Kidney epithelial cell (primary cell): Measurements from ENCODE around the gene GNAS. TPM values are rescaled to one million over a fixed set of nuclear protein-coding genes. Genes with fewer than 3 reads are reported as not detected.

Experiments used
- DNase-seq: peaks from one replicate; pipeline ENCODE4 v3.0.0-alpha.2; 2010; ENCODE audit warnings: low read depth
- H3K27me3 ChIP-seq: 2 replicates; pipeline ENCODE4 v1.6.0; 2011; ENCODE audit warnings: low read length; ENCODE audit not compliant: control insufficient read depth, insufficient read depth
- H3K36me3 ChIP-seq: 2 replicates; pipeline ENCODE4 v1.5.1; 2011; ENCODE audit warnings: low read length; ENCODE audit not compliant: control insufficient read depth, insufficient read depth
- H3K4me3 ChIP-seq: 2 replicates; pipeline ENCODE4 v1.5.1; 2011; ENCODE audit warnings: low read depth, mild to moderate bottlenecking, control low read depth, low read length
- total RNA-seq: library from RNA; depleted of rRNA; stranded (reverse); fragments of >200 nt; gene quantifications from 2 replicates; pipeline ENCODE4 v1.2.3, GENCODE V29; 2015
- TF ChIP-seq, protein P1 (sequence below): IDR thresholded peaks from 2 replicates; pipeline ENCODE4 v1.5.1; 2011; ENCODE audit warnings: mild to moderate bottlenecking, moderate library complexity, low read length, control low read depth, inconsistent platforms; ENCODE audit not compliant: insufficient read depth, poor library complexity, severe bottlenecking

The GNAS gene
- total RNA-seq, 1 donor from 2014 or later: 851 TPM

DNA sequence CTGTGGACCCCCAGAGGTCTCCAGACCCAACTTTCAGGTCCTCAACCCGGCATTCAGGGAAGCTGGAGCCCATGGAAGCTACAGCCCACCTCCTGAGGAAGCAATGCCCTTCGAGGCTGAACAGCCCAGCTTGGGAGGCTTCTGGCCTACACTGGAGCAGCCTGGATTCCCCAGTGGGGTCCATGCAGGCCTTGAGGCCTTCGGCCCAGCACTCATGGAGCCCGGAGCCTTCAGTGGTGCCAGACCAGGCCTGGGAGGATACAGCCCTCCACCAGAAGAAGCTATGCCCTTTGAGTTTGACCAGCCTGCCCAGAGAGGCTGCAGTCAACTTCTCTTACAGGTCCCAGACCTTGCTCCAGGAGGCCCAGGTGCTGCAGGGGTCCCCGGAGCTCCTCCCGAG lies 950 bp downstream of the GNAS start:
- Histone ChIP-seq H3K36me3 (no peaks in the 10 kb centered on the region), H3K27me3 (peaks cover 48% of the 10 kb centered on the region), H3K4me3 (no peak overlapping the region)
- no peak for DNase-seq
- TF ChIP-seq, protein P1, sequence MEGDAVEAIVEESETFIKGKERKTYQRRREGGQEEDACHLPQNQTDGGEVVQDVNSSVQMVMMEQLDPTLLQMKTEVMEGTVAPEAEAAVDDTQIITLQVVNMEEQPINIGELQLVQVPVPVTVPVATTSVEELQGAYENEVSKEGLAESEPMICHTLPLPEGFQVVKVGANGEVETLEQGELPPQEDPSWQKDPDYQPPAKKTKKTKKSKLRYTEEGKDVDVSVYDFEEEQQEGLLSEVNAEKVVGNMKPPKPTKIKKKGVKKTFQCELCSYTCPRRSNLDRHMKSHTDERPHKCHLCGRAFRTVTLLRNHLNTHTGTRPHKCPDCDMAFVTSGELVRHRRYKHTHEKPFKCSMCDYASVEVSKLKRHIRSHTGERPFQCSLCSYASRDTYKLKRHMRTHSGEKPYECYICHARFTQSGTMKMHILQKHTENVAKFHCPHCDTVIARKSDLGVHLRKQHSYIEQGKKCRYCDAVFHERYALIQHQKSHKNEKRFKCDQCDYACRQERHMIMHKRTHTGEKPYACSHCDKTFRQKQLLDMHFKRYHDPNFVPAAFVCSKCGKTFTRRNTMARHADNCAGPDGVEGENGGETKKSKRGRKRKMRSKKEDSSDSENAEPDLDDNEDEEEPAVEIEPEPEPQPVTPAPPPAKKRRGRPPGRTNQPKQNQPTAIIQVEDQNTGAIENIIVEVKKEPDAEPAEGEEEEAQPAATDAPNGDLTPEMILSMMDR: no peak

DNA sequence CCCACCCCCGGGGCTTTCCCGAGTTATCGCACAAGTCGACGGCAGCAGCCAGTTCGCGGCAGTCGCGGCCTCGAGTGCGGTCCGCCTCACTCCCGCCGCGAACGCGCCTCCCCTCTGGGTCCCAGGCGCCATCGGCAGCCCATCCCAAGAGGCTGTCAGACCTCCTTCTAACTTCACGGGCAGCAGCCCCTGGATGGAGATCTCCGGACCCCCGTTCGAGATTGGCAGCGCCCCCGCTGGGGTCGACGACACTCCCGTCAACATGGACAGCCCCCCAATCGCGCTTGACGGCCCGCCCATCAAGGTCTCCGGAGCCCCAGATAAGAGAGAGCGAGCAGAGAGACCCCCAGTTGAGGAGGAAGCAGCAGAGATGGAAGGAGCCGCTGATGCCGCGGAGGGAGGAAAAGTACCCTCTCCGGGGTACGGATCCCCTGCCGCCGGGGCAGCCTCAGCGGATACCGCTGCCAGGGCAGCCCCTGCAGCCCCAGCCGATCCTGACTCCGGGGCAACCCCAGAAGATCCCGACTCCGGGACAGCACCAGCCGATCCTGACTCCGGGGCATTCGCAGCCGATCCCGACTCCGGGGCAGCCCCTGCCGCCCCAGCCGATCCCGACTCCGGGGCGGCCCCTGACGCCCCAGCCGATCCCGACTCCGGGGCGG lies 1.6 kb downstream of the GNAS start:
- Histone ChIP-seq H3K4me3 (no peak overlapping the region), H3K27me3 (peaks cover 48% of the 10 kb centered on the region), H3K36me3 (no peaks in the 10 kb centered on the region)
- TF ChIP-seq, protein P1: no peak
- no peak for DNase-seq

DNA sequence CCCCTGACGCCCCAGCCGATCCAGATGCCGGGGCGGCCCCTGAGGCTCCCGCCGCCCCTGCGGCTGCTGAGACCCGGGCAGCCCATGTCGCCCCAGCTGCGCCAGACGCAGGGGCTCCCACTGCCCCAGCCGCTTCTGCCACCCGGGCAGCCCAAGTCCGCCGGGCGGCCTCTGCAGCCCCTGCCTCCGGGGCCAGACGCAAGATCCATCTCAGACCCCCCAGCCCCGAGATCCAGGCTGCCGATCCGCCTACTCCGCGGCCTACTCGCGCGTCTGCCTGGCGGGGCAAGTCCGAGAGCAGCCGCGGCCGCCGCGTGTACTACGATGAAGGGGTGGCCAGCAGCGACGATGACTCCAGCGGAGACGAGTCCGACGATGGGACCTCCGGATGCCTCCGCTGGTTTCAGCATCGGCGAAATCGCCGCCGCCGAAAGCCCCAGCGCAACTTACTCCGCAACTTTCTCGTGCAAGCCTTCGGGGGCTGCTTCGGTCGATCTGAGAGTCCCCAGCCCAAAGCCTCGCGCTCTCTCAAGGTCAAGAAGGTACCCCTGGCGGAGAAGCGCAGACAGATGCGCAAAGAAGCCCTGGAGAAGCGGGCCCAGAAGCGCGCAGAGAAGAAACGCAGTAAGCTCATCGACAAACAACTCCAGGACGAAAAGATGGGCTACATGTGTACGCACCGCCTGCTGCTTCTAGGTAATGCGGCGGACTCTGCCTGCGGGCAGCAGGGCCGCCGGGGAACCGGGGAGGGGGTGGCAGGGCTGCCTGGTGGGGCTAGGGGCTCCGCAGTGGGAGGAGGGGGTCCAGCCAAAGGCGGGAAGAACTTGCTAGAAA lies 2.3 kb downstream of the GNAS start:
- Histone ChIP-seq H3K27me3 (peaks cover 48% of the 10 kb centered on the region), H3K4me3 (no peak overlapping the region)

DNA sequence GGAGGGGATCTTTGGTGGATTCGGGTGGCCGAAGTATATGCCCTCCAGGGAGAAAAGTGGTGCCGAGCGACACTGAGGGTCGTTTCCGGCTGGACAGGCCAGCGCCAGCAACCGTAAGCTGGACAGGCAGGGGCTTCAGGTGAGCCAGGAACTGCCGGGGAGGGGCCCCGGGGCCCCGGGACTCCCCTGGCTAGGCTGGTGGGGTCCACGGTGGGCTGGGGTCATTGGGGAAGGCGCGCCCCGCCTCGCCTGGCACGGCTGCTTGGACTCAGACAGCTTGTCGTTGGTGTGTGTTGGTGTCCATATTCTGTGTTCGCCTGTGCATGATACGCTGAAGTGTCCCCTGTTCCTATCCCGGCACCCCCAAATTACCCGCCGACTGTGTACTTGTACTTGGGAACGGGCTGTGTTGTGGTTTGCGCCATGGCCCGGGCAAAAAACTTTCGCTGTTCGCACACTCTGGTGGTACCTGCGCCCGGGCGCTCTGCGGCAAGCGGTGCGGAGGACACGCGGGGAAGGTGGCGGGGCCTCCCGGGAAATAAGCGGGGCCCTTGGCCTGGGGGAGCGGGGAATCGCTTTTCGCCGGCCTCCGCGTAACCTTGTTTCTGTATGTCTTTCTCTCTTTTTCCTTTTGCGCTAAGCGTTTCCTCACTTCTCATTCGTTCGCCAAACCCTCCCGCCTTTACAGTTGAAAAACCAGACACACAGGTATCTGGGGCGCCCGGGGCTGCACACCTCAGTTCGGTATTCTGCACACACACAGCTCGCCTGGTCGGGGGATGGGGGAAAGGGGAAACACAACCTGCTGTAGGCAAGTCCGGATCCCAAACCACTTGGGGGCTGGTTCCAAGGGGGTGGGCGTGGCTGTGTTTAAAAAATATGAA lies 3.2 kb downstream of the GNAS start:
- H3K27me3 ChIP-seq: peaks cover 48% of the 10 kb centered on the region
- H3K36me3 ChIP-seq: no peaks in the 10 kb centered on the region
- TF ChIP-seq, protein P1: no peak
- no peak overlapping the region for H3K4me3 ChIP-seq
- DNase-seq: no peak

More for the DNA sequence above, 2.3 kb downstream of the GNAS start:
- no peak for DNase-seq
- TF ChIP-seq, protein P1: no peak
- no peaks in the 10 kb centered on the region for H3K36me3 ChIP-seq

DNA sequence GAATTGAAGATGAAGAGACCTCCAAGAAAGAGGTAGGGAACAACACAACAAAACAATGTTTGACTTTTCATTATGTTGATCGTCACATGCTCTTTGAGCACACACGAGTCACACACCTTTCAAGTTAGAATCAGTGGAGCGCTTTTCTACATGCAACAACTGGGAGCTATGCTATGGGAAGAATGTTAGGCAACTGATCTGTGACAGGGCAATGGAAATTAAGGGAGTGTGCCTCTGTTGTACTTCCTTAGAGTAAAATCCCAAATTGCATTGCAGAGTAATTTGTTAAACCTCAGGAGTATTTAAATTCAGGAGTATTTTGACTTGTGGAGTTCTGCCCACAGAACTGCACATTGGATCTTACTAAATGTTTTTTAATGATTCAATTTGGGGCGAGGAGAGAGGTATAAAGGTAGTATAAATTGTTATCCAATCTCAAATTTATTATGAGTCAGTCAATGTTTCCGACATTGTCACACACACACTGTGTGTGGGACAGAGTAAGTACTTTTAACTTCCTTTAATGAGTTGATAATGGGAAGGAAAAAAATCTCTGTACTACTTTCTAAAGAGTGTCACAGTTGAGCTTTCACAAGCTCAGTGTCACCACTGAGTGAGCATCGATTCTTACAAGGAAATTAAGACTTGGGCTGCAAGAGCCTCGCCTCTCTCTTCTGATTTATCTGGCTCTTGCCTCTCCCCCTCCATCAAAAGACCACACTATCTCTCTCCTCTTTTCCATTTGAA lies 10.7 kb downstream of the GNAS start:
- TF ChIP-seq, protein P1: no peak
- Histone ChIP-seq H3K27me3 (peaks cover 9% of the 10 kb centered on the region), H3K36me3 (no peaks in the 10 kb centered on the region), H3K4me3 (no peak overlapping the region)
- no peak for DNase-seq
